GM23338 (cell line): ENCODE data around the gene TTC6. TPM values are rescaled to one million over a fixed set of nuclear protein-coding genes. Genes with fewer than 3 reads are reported as not detected.

Source experiments
- ATAC-seq: fragments of 200-7000 bp; cut with Tn5 transposase; 3 replicates; pipeline ENCODE4 v1.9.1; 2020
- DNase-seq: peaks from one replicate; pipeline ENCODE4 v3.0.0-alpha.2; 2015; ENCODE audit warnings: low spot score
- H2AFZ ChIP-seq: fragments of 200-600 bp; sonication (generic); 2 replicates; pipeline ENCODE4 v1.8.0; 2016; ENCODE audit warnings: antibody characterized with exemption, mild to moderate bottlenecking, moderate library complexity
- H3F3A ChIP-seq: fragments of 200-600 bp; sonication (generic); replicated peaks from 2 replicates; pipeline ENCODE4 v1.8.0; 2017; ENCODE audit warnings: antibody characterized with exemption, mixed run types, low read depth
- H3K27ac ChIP-seq: fragments of 200-600 bp; sonication (generic); 2 replicates; pipeline ENCODE4 v1.6.1; 2016; ENCODE audit warnings: low read depth
- H3K27me3 ChIP-seq: fragments of 200-600 bp; sonication (generic); 2 replicates; pipeline ENCODE4 v1.8.0; 2016; ENCODE audit warnings: mild to moderate bottlenecking, mixed run types, moderate library complexity; ENCODE audit not compliant: insufficient read depth
- H3K36me3 ChIP-seq: fragments of 200-600 bp; sonication (generic); 2 replicates; pipeline ENCODE4 v1.8.0; 2016; ENCODE audit warnings: mild to moderate bottlenecking; ENCODE audit not compliant: insufficient read depth
- H3K4me1 ChIP-seq: fragments of 200-600 bp; sonication (generic); 2 replicates; pipeline ENCODE4 v1.8.0; 2016; ENCODE audit warnings: mild to moderate bottlenecking, moderate library complexity; ENCODE audit not compliant: insufficient read depth
- H3K4me2 ChIP-seq: fragments of 200-600 bp; sonication (generic); 2 replicates; pipeline ENCODE4 v1.7.1; 2017; ENCODE audit warnings: mixed run types
- H3K4me3 ChIP-seq: fragments of 200-600 bp; sonication (generic); 2 replicates; pipeline ENCODE4 v1.6.1; 2016; ENCODE audit warnings: mixed run types
- H3K79me2 ChIP-seq: fragments of 200-600 bp; sonication (generic); replicated peaks from 2 replicates; pipeline ENCODE4 v1.8.0; 2017; ENCODE audit warnings: mild to moderate bottlenecking; ENCODE audit not compliant: insufficient read depth
- H3K9me2 ChIP-seq: fragments of 200-600 bp; sonication (generic); 2 replicates; pipeline ENCODE4 v1.8.0; 2017; ENCODE audit not compliant: insufficient read depth
- H4K20me1 ChIP-seq: fragments of 200-600 bp; sonication (generic); replicated peaks from 2 replicates; pipeline ENCODE4 v1.8.0; 2017; ENCODE audit warnings: mild to moderate bottlenecking; ENCODE audit not compliant: insufficient read depth
- H3K27ac Mint-ChIP-seq: 2 replicates; pipeline ENCODE4 v1.8.0; 2020; ENCODE audit warnings: inconsistent platforms, mild to moderate bottlenecking, moderate library complexity, mixed read lengths
- H3K27me3 Mint-ChIP-seq: 3 replicates; pipeline ENCODE4 v1.8.0; 2022; ENCODE audit warnings: low read depth, mild to moderate bottlenecking, moderate library complexity, mixed read lengths, inconsistent platforms; ENCODE audit not compliant: insufficient read depth, poor library complexity
- H3K36me3 Mint-ChIP-seq: 3 replicates; pipeline ENCODE4 v1.8.0; 2021; ENCODE audit warnings: low read depth, mild to moderate bottlenecking, inconsistent platforms, moderate library complexity, mixed read lengths
- H3K4me1 Mint-ChIP-seq: 3 replicates; pipeline ENCODE4 v1.8.0; 2020; ENCODE audit warnings: mild to moderate bottlenecking, inconsistent platforms, mixed read lengths
- H3K4me3 Mint-ChIP-seq: 3 replicates; pipeline ENCODE4 v1.8.0; 2021; ENCODE audit warnings: moderate library complexity, mild to moderate bottlenecking, inconsistent platforms, mixed read lengths
- H3K9me3 Mint-ChIP-seq: 3 replicates; pipeline ENCODE4 v1.8.0; 2020; ENCODE audit warnings: moderate library complexity, mild to moderate bottlenecking, inconsistent platforms, mixed read lengths
- CREB1 ChIP-seq: fragments of 250-450 bp; sonication (Bioruptor Pico); IDR thresholded peaks from 2 replicates; pipeline ENCODE4 v1.5.0; 2020; ENCODE audit warnings: low read depth, mild to moderate bottlenecking, moderate library complexity
- ETS1 ChIP-seq: IDR thresholded peaks from 2 replicates; pipeline ENCODE4 v1.6.1; 2016; ENCODE audit warnings: antibody characterized with exemption
- EZH2 ChIP-seq: fragments of 200-600 bp; sonication (generic); IDR thresholded peaks from one replicate; pipeline ENCODE4 v1.8.0; 2017; ENCODE audit warnings: antibody characterized with exemption, mild to moderate bottlenecking, low read depth; ENCODE audit not compliant: unreplicated experiment
- EZH2phosphoT487 ChIP-seq: fragments of 200-600 bp; sonication (generic); IDR thresholded peaks from one replicate; pipeline ENCODE4 v1.8.1; 2018; ENCODE audit warnings: antibody characterized with exemption; ENCODE audit not compliant: unreplicated experiment
- JUNB ChIP-seq: IDR thresholded peaks from one replicate; pipeline ENCODE4 v1.6.1; 2016; ENCODE audit warnings: antibody characterized with exemption; ENCODE audit not compliant: unreplicated experiment
- NANOG ChIP-seq: IDR thresholded peaks from 2 replicates; pipeline ENCODE4 v1.6.1; 2016; ENCODE audit warnings: antibody characterized with exemption, borderline replicate concordance
- POLR2AphosphoS5 ChIP-seq: IDR thresholded peaks from 2 replicates; pipeline ENCODE4 v1.6.1; 2016; ENCODE audit warnings: antibody characterized with exemption, low read depth
- REST ChIP-seq: IDR thresholded peaks from one replicate; pipeline ENCODE4 v1.6.1; 2018; ENCODE audit warnings: antibody characterized with exemption; ENCODE audit not compliant: unreplicated experiment
- STAT1 ChIP-seq: IDR thresholded peaks from one replicate; pipeline ENCODE4 v1.6.1; 2016; ENCODE audit warnings: antibody characterized with exemption; ENCODE audit not compliant: unreplicated experiment
- ZNF114 ChIP-seq: fragments of 250-450 bp; sonication (Bioruptor Pico); IDR thresholded peaks from 2 replicates; pipeline ENCODE4 v1.5.0; 2020; ENCODE audit warnings: mild to moderate bottlenecking, moderate library complexity
- ZNF331 ChIP-seq: fragments of 250-450 bp; sonication (Bioruptor Pico); IDR thresholded peaks from 2 replicates; pipeline ENCODE4 v1.5.0; 2020; ENCODE audit warnings: low read depth, mild to moderate bottlenecking, moderate library complexity
- ZNF462 ChIP-seq: fragments of 250-450 bp; sonication (Bioruptor Pico); IDR thresholded peaks from 2 replicates; pipeline ENCODE4 v1.5.0; 2020; ENCODE audit warnings: mild to moderate bottlenecking, moderate library complexity
- polyA plus RNA-seq: library from polyadenylated mRNA; unstranded; fragments of >200 nt; fragmentation: Nextera tagmentation; extraction: Ambion mirVana; gene quantifications from 2 replicates; pipeline ENCODE4 v1.2.1, GENCODE V29; 2016
- total RNA-seq: library from RNA; depleted of rRNA; stranded (reverse); fragments of >200 nt; shearing (Covaris generic); gene quantifications from 2 replicates; pipeline ENCODE4 v1.2.3, GENCODE V29; 2014

The TTC6 gene
- total and polyA plus RNA-seq, 2 experiments from 2014 or later = 0.31 TPM; not detected in 1

- no peak for TF ChIP-seq ZNF462 (CRISPR knock-in tag)
- no peak for TF ChIP-seq ZNF114 (CRISPR knock-in tag)
- TF ChIP-seq POLR2AphosphoS5 = no peak
These were observed 23.1 kb downstream of the TTC6 start (continued) for GRCh38 chr14:37618498-37619028.

GRCh38 chr14:37620856-37621255 lies 25.4 kb downstream of the TTC6 start:
- Mint-ChIP-seq H3K27me3 (peaks cover 41% of the 10 kb centered on the region), H3K9me3 (peaks cover 12% of the 10 kb centered on the region), H3K4me1 (no peaks in the 10 kb centered on the region), H3K4me3 (no peak overlapping the region), H3K27ac (no peak overlapping the region), H3K36me3 (peaks cover 7% of the 10 kb centered on the region)
- Histone ChIP-seq H3K27ac (no peak overlapping the region), H3K36me3 (0 out of 2 replicates have a peak, but pooled peaks cover 5% of the 10 kb centered on the region), H3K9me2 (no peaks in the 10 kb centered on the region), H4K20me1 (no peaks in the 10 kb centered on the region), H3K4me2 (no peak overlapping the region), H3K27me3 (peaks cover 67% of the 10 kb centered on the region), H3K79me2 (no peaks in the 10 kb centered on the region), H3K4me1 (no peaks in the 10 kb centered on the region), H2AFZ (no peak overlapping the region), H3K4me3 (no peak overlapping the region), H3F3A (no peaks in the 10 kb centered on the region)
- DNase-seq = no peak
- ATAC-seq = no peak
- no peak for TF ChIP-seq EZH2phosphoT487
- TF ChIP-seq ETS1 = no peak
- no peak for TF ChIP-seq CREB1 (CRISPR knock-in tag)
- TF ChIP-seq POLR2AphosphoS5 = no peak
- no peak for TF ChIP-seq STAT1
- no peak for TF ChIP-seq REST
- TF ChIP-seq JUNB = no peak
- no peak for TF ChIP-seq NANOG
- no peak for TF ChIP-seq ZNF114 (CRISPR knock-in tag)
- TF ChIP-seq ZNF331 (CRISPR knock-in tag) = no peak
- TF ChIP-seq EZH2 = no peak
